GM20000 (cell line): ENCODE measurements around the gene CCL27.

Experiments
- DNase-seq: peaks from one replicate; pipeline ENCODE4 v3.0.0; 2012; ENCODE audit warnings: low spot score
- TF ChIP-seq, protein P1 (sequence below): IDR thresholded peaks from 2 replicates; pipeline ENCODE4 v1.5.1; 2012; ENCODE audit warnings: mild to moderate bottlenecking, control low read depth; ENCODE audit errors: extremely low read depth, missing control alignments

Gene CCL27

DNA sequence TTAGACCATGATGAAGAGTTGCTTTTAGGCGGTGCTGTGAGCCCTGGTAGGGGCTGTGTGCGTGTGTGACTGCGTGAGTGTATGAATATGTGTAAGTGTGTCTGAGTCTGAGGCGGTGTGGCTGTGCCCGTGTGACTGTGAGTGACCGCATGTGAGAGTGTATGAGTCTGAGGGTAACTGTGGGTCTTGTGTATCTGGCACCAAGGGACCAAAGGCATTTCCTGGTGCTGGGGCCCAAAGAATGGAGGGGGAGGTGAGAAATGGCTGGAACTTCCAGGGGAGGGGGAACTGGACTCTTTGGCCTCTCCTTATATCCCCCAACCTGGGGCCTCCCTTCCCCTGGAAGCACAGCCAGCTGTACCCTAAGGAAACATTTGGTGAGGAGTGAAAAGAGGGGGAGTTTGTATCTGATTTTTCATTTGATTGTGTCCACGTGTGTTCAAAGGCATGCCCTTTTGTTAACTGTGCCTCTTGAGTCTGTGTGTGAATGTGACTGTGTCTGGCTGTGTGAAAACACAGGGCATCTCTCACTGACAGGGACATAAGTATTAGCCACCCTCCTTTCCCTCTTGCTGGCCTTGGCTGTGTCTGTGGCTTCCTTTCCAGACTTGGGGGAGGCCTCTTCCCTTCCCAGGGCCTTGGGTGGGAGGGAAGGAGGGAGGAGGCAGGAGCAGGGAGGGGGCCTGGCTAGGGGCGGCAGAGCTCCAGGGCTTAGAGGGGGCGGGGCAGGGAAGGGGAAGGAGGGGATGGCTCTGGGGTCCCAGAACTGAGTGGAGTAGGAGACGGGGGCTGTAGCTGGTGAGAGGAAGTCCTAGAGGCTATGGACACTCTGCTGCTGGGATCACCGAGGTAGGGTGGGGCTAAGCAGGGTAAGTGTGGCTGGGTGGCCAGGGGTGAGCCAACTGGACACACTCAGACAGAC is 9.0 kb downstream of the CCL27 start:
- TF ChIP-seq, protein P1, sequence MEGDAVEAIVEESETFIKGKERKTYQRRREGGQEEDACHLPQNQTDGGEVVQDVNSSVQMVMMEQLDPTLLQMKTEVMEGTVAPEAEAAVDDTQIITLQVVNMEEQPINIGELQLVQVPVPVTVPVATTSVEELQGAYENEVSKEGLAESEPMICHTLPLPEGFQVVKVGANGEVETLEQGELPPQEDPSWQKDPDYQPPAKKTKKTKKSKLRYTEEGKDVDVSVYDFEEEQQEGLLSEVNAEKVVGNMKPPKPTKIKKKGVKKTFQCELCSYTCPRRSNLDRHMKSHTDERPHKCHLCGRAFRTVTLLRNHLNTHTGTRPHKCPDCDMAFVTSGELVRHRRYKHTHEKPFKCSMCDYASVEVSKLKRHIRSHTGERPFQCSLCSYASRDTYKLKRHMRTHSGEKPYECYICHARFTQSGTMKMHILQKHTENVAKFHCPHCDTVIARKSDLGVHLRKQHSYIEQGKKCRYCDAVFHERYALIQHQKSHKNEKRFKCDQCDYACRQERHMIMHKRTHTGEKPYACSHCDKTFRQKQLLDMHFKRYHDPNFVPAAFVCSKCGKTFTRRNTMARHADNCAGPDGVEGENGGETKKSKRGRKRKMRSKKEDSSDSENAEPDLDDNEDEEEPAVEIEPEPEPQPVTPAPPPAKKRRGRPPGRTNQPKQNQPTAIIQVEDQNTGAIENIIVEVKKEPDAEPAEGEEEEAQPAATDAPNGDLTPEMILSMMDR: no peak
- no peak for DNase-seq

DNA sequence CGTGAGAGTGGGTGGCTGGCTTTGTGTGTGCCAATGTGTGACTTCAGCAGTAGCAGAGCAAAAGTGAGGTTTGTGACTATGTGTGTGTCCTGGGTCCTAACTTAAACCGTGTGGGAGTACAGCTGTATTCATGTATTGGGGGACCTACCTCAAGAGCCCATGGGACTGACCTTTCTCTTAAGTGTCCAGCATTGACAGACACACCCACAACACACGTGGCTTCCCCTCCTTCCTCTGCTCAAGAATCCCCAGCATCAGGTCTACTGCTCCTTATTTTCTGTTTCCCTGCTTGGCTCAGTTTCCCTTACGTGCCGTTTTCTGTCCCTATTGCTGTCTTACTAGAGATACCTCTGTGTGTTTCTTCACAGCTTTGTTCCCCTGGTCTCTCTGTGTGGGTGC is 9.9 kb downstream of the CCL27 start:
- TF ChIP-seq, protein P1: no peak
- DNase-seq: no peak

DNA sequence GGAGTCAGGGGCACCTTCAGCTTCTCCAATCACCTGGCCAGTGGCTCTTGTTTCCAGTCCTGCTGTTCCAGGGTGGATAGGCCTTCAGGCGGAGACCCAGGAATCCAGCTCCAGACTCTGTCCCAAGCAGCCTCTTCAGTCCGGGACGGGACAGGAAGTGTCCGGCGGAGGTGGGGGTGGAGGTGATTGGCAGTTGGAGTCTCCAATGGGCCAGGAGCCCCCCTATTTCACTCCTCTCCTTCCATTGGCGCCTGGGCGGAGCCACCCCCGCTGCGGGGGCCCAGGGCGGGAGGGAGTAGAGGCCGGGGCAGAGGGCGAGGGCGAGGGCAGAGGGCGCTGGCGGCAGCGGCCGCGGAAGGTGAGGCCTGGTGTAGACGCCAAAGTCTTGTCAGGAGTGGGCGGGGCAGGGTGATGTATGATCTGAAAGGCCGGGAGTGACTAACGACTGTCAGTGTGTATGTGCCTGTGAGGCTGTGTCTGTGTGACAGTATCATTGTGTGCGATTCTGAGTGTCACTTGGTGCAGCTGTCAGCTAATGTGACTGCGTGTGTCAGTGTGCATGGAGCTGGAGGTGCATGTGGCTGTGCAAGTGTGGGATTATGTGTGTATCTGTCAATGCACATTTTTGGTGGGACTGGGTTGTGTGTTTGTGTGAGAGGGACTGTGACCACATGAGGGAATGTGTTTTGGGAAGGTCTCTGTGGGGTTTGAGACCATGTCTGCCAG is 10.4 kb downstream of the CCL27 start, which contains the start of gene IL11RA:
Gene IL11RA (plus strand): TSS at position 310 of the 726 bp plus-strand sequence. CDS start 3,033 bp downstream, outside the sequence.
- TF ChIP-seq, protein P1: no peak
- DNase-seq: no peak

DNA sequence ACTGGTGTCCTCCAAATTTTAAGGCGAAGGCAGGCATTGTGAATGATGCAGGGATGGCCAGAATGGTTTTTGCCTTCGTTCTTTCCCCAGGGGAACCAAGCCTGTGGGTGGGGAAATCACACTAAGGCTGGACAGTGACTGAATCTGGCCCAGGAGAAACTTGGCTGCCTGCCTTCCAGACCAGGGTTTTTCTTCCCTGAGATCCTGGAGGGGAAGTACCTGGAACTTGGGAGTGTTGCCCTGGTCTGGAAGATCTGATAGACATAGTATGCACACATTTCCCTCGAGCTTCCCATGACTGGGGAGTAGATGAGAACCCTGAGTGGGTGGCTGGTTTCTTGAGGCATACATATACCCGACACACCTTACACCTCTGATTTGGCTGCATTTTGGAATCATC is 11.1 kb downstream of the CCL27 start:
- TF ChIP-seq, protein P1: no peak
- no peak for DNase-seq

GRCh38 chr9:34650816-34651215 is 11.6 kb downstream of the CCL27 start:
- TF ChIP-seq, protein P1: no peak
- no peak for DNase-seq

DNA sequence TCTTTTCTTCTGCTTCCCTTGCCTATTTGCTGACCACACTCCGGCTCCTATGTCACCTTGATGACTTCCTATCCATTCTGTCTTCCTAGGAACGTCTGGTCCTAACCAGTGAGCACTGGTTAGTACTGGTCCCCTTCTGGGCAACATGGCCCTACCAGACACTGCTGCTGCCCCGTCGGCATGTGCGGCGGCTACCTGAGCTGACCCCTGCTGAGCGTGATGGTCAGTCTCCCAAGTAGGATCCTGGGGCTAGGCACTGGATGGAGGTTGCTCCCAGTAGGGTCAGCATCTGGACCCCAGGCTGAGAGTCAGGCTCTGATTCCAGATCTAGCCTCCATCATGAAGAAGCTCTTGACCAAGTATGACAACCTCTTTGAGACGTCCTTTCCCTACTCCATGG is 13.8 kb downstream of the CCL27 start:
- DNase-seq: no peak
- TF ChIP-seq, protein P1: no peak

DNA sequence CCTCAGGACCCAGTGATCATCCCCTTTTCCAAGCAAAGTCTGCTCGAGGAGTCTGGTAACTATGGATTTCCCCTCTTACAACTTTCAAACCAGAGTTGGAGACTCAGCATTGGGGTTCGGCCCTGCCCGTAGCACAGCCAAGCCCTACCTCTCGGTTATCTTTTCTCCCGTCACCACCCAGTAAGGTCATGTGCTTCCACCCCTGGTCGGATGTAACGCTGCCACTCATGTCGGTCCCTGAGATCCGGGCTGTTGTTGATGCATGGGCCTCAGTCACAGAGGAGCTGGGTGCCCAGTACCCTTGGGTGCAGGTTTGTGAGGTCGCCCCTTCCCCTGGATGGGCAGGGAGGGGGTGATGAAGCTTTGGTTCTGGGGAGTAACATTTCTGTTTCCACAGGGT is 14.8 kb downstream of the CCL27 start:
- TF ChIP-seq, protein P1: no peak
- DNase-seq: no peak
